GM21360 (cell line): ENCODE results near the gene S100A8.
"Not testable (repeated sequence)": the region's sequence is repeated elsewhere in the genome, so short reads cannot be mapped to it uniquely, and the experiment has no call there.

Experiments used
- ATAC-seq: cut with Tn5 transposase; IDR thresholded peaks from one replicate; pipeline ENCODE4 v1.9.1; 2021; ENCODE audit warnings: mild to moderate bottlenecking, moderate library complexity; ENCODE audit not compliant: unreplicated experiment

S100A8 gene

DNA sequence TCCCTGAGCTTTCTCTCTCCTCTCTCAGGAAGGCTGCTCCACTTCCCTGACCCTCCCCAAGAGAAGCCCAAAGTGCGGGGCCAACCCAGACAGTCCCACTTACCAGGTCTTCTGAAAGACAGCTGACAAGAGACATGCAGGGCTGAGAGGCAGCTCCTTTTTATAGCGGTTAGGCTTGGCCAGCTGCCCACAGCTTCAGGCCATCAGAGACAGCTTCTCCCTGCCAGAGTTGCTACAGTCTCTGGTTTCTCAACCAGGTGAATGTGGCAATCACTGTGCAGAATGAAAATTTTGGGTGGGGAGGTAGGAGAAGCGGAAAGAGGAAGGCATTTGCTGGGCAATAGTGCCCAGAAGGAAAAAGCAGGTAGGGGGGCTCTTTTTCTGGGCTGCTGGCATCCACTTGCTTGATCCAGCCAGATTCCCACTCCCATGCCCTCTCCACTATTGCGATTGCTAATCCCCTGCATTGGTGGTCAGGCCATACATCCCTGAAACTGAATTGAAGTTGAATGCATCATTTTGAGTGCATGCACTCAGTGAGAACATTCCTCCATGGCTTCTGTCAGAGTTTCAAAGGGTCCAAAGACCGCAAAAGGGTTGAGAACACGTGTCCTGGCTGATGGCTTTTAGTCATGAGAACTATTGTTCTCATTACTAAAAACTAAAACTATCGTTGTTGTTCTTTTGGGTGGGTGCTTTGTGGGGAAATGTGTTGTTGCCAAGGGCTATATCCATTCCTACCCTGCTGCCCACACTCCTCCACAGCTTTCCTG, at the start of gene S100A8:
Gene S100A8 (minus strand): TSS at position 136 of the 773 bp plus-strand sequence. CDS start 538 bp downstream, outside the sequence.
- ATAC-seq: no peak

DNA sequence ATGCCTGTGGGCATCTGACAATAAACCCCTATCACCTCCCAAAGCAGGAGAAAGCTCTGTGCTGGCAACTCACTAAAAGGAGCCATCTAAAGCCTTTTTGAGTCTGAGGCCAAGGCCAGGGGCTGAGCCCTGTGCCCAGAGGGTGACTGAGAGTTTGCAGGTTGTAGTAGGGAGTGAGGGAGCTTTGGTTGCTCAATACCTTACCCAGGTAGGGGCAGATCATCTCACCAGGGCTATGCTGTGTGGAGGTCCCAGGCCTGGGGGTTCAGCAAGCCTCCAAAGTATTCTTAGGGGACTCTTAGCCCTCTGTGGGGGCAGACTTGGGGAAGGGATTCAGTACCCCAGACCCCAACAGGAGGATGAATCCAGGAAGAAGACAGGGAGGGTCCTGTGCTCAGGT, 48.4 kb upstream of the S100A8 start:
- no peak for ATAC-seq

DNA sequence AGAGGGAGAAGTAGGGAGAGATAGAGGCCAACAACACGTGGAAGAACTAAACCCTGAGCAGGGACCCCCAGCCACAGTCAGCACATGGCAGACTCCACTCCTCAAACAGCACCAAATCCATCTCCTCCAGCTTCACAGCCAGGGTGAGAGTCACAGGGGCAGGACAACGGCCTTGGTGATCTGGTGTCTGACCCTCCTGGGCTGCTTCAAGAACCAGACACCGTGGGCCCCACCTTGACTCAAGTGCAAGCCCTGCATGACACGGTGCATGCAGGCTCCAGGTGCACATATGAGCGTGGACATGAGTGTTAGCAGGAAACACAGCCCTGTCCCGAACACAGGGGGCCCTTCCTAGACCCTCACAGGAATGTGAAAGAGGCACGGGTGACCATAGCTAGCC, 47.7 kb upstream of the S100A8 start:
- ATAC-seq: no peak

DNA sequence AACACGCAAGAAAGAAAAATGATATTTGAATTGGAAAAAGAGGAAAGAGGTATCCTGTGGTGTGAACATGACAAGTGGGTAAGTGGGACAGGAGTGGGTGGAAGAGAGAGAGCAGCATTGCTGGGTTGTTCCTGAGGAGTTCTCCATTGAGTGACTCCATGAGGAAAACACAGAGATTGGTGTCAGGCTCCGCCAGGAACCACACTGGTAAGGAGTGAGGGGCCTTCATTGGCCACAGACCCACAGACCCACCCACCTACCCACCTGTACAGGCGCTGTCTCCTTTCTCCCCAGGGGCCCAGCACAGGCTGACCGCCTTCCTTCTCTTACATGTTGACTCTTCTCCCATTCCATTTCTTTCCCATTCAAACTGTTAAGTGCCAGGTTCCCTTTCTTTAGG, 46.4 kb upstream of the S100A8 start:
- ATAC-seq: no peak

DNA sequence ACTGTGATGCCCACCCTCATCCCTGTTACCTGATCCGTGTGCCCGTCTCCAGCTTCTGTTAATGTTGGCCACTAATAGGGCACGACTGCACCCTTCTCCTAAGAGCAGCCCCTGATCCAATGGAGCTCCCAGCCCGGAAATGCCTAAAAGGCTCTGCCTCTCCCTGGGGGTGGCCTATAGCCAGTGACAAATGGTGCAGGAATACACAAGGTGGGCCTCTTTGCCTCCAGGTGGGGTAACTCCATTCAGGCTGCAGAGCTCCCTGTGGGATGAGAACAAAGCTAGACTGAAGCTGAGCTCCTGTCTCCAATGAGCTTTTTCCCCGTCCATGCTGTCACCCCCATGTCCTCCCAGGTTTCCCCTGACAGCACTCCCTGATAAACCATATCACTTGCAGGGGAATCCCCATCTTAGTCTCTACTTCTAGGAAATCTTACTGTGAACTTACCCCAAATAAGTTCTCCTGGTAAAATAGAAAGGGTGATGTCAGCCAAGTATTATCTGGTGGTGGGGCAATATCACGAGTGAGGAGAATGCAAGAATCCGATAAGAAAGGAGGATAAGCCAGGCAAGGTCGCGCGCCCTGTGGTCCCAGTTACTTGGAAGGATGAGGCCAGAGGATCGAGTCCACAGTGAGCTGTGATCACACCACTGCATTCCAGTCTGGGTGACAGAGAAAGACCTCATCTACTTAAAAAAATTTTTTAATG, 44.0 kb upstream of the S100A8 start:
- no peak for ATAC-seq

DNA sequence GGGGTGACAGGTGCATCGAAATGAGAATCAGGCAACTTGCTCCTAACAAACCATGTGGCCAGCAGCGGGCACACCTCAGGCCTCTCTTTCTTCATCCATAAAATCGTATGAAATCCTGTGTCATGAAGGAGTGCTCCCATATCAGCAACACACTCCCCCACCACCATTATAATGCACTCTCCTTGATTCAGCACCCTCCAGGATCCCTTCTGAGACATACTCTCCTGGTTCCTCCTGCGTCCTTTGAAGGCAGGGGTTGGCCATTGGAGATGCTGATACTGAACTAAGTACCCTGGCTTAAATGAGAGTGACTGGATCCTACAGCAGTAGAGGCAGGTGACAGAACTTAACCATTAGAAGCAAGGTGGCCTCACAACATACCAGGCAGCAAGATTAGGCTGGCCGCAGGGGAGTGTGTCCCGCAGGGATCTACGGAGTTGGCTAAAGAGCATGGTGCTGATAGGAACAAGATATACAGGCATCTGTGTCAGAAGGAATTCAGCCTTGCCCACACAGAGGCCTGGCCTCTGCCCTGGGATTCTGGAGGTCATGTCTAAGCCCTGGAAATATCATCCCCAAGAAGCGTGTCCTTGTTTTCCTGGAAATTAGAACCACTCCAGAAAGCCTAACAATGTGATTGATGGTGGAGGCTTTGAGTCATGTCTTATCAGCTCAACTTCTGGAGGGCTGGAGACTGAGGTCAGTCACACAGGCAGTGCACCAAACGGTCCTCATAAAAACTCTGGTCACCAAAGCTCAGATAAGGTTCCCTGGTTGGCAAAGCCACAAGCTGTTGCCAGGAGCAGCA, 42.2 kb upstream of the S100A8 start:
- no peak for ATAC-seq

DNA sequence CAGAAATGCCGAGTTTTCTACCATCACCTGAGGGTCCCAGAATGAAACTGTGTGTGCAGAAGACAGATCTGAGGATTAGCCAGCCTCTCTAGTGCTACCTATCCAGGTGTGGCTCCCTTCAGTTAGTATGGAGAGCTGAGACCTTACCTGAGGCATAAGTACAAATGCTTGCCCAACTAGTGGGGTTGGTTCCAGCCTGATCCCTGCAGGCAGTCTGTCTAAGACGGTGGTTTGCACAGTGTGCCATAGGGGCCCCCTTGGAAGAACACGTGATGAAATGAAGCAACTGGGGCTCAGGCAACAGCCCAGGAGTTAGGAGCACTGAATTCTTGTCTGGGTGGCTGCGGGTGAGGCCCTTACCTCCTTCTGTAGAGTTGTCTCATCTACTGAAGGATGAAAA, 41.1 kb upstream of the S100A8 start:
- ATAC-seq: no peak

DNA sequence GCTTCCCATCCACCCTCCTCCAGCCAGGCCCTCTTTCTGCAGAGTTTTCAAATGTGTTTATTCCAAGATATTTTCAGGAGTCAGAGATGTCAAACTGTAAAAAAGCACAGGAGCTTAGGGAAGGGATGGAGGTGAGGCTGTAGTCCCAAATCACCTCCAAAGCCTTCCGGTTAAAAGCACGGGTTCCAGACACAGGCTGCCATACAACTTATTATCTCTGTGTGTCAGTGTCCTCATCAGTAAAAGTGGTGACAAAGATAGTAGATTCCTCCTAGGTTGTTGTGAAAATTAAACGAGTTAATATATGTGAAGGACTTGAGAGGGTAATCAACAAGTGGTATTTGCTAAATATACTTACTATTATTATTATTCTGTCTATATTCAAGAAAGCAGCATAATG, 40.6 kb upstream of the S100A8 start:
- ATAC-seq: no peak

DNA sequence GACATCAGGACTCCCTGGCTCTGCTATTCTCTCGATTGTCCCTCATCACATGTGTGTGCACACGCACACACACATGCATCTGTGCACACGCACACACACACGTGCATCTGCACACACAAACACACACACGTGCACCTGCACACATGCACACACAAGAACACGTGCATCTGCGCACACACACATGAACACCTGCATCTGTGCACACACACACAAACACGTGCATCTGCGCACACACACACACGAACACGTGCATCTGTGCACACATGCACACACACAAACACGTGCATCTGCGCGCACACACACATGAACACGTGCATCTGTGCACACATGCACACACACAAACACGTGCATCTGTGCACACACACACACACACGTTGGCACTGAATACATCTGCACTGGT, 40.1 kb upstream of the S100A8 start:
- ATAC-seq: no peak

DNA sequence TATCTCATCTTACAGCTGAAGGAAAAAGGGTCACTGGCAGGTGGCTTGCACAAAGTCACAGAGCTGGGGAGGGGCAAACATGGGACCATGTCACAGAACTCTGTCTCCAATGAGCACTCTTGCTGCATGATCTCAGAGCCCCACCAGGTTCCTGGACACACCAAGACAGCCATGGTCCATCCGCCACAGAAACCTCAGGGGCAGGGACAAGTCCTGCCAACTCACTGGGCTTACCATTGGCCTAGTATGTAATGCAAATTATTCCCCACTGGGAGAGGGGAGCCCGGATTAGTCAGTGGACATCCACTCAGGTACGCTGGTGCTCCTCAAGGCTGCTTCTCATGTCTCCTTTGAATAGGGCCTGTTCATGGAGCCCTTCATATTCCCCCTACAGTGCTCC, 39.7 kb upstream of the S100A8 start:
- no peak for ATAC-seq

DNA sequence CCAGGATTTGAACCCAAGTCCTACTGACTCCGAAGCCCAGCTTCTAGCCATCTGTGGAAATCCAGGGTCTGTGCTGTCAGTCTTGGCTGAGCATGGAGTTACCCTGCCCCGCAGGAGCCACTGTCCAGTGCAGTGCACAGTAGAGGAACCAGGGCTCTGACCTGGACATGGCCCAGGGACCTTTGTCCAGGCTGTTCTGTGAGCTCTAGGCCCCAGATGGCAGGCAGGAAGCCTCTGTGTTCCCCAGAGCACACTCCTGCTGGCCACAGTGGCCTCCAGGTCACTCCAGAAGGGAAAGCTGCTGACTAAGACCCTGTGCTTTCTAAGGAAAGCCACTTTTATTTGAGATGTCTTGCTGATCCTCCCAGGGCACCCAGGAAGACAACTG, 39.3 kb upstream of the S100A8 start:
- no peak for ATAC-seq

DNA sequence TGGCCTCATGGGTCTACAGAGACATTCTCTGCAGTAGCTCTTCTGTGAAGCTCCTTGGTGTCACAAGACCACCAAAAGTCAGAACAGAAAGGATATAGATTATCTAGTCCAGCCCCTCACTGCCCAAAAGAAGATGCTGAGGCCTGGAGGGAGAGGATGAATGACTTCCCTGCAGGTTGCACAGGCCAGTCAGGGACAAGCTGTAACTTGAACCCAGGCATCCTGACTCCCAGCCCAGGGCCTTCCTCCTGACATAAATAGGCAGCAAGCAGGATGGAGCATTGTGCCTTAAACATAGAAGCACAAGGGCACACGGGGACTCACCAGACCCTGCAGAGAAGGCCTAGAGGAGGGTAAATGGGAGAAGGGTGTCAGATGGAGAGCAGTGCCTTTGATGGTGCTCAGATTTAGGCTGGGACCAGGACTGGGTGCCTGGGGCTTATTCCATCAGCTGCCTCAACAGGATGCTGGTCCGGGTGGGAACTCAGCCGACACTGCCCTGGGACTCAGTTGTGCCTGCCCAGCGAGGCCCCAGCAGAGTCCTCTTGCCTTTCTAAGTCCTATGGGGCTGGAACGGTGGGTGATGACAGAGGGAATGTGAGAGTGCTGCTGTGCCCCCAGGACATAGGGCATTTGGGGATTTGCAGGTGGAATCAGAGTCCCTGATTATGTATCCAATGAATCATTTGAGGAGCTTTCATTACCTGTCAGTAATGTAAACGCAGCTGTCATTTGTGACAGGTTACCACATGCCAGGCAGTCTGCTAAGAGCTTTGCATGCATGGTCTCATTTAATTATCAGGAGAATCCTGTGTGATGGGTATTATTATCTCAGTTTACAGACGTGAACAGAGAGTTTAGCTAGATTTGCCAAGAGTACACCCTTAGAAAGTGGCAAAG, 38.6 kb upstream of the S100A8 start:
- no peak for ATAC-seq

DNA sequence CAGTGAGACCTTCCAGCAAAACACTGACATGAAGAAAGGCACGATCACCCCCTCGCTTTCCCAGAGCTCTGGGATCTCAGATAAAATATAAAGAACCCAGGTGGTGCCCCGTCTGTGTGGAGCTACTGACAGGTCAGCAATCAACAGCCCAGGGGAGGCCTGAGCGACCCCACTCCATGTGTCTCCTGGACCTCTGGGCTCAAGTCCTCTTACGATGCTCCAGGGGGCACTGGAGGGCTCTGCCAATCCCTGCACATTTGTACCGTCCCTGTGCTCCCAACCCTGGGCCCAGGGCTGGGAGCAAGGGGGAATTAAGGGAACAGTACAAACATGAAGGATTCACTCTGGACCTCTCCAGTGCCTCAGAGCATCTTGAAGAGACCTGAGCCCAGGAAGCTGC, 37.9 kb upstream of the S100A8 start:
- ATAC-seq: no peak

DNA sequence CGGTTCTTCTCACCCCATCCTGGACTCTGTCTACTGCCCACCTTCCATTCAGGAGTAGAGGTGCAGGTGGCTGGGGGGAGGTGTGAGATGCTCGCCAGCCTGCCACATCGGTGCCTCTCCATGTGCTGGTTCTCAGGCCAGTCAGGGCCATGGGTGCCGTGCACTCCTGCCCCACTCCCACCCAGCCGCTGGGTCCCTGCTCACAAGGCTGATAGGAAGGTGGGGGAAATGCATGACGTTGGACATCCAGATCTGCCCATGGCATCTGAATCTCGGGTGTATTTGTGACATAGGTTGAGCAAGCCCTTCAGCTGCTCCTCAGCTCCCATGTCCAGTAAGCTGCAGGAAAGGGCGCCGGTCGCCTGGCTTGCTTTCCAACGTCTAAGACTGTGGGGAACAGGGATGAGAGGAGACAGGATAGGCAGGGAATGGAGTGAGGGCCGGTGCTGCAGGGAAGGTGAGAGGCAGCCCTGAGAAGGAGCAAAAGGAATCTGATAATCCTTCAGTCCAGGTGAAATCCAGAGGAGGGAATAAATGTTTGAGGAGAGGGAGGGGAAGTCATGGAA, 37.3 kb upstream of the S100A8 start:
- no peak for ATAC-seq

DNA sequence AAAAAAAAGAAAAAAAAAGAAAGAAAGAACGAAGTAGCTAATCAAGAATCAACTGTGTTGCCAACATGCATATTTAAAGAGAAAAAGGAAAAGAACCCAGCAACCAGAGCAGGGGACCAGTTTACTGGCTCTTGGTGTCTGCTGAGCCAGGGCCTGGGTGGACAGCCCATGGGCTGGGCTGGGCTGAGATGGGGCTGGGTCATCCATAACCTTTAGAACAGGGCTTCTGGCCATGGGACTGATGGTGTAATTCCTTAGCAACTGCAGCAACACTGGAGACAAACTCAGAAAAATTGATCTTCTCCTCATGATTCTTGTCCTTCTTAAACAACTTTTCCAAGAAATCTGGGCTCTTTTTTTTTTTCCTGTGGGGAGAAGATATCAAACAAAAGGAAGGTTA, 35.9 kb upstream of the S100A8 start:
- ATAC-seq: no peak

DNA sequence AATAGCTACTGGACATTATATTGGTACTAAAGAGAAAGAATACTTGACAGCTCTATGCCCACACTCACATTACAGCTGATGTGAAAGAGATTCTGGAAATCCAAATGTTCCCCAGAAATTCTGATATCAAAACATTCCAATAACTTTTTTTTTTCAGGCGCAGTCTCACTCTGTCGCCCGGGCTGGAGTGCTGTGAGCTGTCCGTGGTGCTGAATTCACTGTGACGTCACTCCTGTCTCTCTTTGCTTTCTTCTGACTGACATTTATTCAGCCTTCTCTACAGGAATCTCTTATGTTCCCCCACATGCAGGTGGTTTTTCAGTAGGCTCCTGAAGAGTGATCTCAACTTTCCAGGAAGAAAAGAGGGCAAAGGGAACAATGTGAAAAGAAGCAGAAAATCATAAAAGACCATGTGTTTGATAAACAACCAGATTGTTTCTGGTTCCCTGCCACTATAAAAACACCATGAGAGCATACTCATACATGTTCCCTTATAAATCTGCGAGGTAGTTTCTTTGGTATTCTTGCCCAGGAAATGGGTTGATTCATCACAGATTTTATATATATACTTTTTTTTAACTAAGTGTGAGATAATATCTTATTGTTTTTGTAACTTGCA, 31.7 kb upstream of the S100A8 start:
- ATAC-seq: no peak

DNA sequence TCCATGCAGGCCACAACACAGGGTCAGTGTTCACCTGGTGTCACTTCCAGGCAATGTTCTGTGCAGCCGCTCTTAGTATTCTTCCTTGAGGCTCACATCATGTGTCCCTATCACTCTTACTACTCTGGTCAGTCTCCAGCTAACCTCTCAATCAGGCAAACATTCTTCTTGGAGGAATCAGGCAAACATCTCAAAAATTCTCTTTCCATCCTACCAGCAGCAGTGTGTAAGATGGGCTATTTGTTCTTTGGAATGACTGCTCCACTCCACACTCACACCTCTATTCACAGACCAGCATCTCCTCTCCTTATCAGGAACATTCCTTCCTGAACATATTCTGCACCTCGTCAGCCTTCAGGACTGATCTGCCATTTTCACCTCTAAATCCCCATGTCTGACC, 29.4 kb upstream of the S100A8 start:
- ATAC-seq: no peak

DNA sequence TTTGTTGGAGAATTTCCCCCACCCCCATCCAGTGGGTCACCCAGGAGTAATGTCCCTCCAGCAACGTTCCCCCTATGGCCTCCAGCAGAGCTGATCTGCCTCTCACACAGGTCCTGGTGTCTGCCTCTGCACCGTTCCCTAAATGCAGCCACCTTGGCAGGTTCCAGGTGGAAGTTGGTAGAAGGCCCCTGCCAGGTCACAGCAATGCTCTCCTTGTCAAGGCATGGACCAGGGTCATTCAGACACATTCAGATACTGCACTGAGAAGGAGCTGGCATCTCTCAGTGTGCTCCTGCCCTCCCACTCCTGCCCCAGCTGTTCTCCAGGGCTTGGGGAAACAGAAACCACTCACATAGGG, 28.5 kb upstream of the S100A8 start:
- not testable (repeated sequence) for ATAC-seq

DNA sequence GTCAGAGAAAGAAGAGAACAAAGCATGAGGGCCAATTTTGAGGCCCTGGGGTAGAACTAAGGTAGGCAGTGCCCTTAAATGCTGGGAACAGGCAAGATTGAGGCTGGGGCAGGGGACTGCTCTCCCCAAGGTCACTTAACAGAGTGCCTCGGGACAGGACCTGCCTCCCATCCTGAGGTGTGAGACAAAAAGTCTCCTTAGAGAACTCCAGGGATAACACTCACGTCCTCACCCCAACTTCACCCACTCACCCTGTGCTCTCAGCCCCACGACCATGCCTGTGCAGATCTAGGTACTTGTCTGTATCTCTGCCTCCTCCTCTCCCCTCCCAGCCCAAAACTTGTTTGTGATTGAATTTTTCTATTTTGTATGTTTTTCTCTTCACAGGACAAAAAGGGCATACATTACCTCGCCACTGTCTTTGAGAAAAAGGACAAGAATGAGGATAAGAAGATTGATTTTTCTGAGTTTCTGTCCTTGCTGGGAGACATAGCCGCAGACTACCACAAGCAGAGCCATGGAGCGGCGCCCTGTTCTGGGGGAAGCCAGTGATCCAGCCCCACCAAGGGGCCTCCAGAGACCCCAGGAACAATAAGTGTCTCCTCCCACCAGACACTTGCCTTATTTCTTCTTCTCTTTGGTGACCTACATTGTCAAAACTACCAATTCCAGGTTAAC, 28.0 kb upstream of the S100A8 start:
- not testable (repeated sequence) for ATAC-seq
